GM23338 (cell line): ENCODE results near the gene KIFBP.

Source experiments
- CTCF ChIP-seq, 2 experiments: fragments of 200-600 bp in 1 of 2; sonication (generic) in 1 of 2; conservative IDR thresholded peaks; 2 replicates each; pipeline versions ENCODE4 v1.5.1 to v1.6.1; 2016 to 2017; ENCODE audit warnings: antibody characterized with exemption in 2 of 2, low read depth in 2 of 2, mild to moderate bottlenecking in 2 of 2, moderate library complexity in 1 of 2
- EZH2 ChIP-seq: fragments of 200-600 bp; sonication (generic); IDR thresholded peaks from one replicate; pipeline ENCODE4 v1.8.0; 2017; ENCODE audit warnings: antibody characterized with exemption, mild to moderate bottlenecking, low read depth; ENCODE audit not compliant: unreplicated experiment
- EZH2phosphoT487 ChIP-seq: fragments of 200-600 bp; sonication (generic); IDR thresholded peaks from one replicate; pipeline ENCODE4 v1.8.1; 2018; ENCODE audit warnings: antibody characterized with exemption; ENCODE audit not compliant: unreplicated experiment
- JUNB ChIP-seq: IDR thresholded peaks from one replicate; pipeline ENCODE4 v1.6.1; 2016; ENCODE audit warnings: antibody characterized with exemption; ENCODE audit not compliant: unreplicated experiment
- POLR2AphosphoS5 ChIP-seq: IDR thresholded peaks from 2 replicates; pipeline ENCODE4 v1.6.1; 2016; ENCODE audit warnings: antibody characterized with exemption, low read depth
- ZNF114 ChIP-seq: fragments of 250-450 bp; sonication (Bioruptor Pico); IDR thresholded peaks from 2 replicates; pipeline ENCODE4 v1.5.0; 2020; ENCODE audit warnings: mild to moderate bottlenecking, moderate library complexity
- TF ChIP-seq, protein P1 (sequence below): IDR thresholded peaks from one replicate; pipeline ENCODE4 v1.6.1; 2018; ENCODE audit warnings: antibody characterized with exemption; ENCODE audit not compliant: unreplicated experiment

DNA sequence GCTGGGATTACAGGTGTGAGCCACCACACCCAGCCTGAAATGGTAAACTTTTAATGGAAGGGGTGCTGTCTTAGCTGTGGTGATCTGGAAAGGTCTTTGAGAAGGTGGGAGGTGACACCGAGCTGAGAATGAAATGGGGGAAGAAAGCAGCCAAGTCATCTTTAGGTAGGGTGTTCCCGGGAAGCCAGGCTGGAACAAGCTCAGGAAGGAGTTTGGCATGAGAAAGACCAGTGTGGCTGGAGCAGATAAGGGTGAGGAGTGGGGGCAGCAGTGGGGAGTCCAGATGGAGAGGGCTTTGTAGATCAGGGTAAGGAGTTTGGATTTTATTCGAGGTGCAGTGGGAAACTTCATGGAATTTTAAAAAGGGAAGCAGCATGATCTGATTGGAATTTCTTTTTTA lies 30.0 kb downstream of the KIFBP start:
- no peak for TF ChIP-seq EZH2
- no peak for TF ChIP-seq CTCF (conservative IDR thresholded peaks at IDR 0.05; ENCODE audit: low read depth in 2 of 2)
- no peak for TF ChIP-seq POLR2AphosphoS5
- no peak for TF ChIP-seq JUNB
- no peak for TF ChIP-seq EZH2phosphoT487
- TF ChIP-seq, protein P1, sequence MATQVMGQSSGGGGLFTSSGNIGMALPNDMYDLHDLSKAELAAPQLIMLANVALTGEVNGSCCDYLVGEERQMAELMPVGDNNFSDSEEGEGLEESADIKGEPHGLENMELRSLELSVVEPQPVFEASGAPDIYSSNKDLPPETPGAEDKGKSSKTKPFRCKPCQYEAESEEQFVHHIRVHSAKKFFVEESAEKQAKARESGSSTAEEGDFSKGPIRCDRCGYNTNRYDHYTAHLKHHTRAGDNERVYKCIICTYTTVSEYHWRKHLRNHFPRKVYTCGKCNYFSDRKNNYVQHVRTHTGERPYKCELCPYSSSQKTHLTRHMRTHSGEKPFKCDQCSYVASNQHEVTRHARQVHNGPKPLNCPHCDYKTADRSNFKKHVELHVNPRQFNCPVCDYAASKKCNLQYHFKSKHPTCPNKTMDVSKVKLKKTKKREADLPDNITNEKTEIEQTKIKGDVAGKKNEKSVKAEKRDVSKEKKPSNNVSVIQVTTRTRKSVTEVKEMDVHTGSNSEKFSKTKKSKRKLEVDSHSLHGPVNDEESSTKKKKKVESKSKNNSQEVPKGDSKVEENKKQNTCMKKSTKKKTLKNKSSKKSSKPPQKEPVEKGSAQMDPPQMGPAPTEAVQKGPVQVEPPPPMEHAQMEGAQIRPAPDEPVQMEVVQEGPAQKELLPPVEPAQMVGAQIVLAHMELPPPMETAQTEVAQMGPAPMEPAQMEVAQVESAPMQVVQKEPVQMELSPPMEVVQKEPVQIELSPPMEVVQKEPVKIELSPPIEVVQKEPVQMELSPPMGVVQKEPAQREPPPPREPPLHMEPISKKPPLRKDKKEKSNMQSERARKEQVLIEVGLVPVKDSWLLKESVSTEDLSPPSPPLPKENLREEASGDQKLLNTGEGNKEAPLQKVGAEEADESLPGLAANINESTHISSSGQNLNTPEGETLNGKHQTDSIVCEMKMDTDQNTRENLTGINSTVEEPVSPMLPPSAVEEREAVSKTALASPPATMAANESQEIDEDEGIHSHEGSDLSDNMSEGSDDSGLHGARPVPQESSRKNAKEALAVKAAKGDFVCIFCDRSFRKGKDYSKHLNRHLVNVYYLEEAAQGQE: no peak
- TF ChIP-seq ZNF114 (CRISPR knock-in tag): no peak
